C4-2B (cell line): ENCODE results near the gene NR3C1.

Source experiments
- CTCF ChIP-seq: fragments of 450-650 bp; conservative IDR thresholded peaks from 2 replicates; pipeline ENCODE4 v1.5.1; 2017; ENCODE audit warnings: mild to moderate bottlenecking
- ZFX ChIP-seq: fragments of 450-650 bp; IDR thresholded peaks from 2 replicates; pipeline ENCODE4 v1.6.1; 2017

GRCh38 chr5:143397302-143398052 lies 6.0 kb downstream of the NR3C1 start:
- TF ChIP-seq CTCF (no peak), ZFX (no peak)
